SK-N-SH (cell line): Measurements from ENCODE around the gene MOK. TPM values are rescaled to one million over a fixed set of nuclear protein-coding genes. Genes with fewer than 3 reads are reported as not detected.

Source experiments
- CTCF ChIA-PET: fragments of 300-600, 350-600 bp; formaldehyde crosslinking; extraction: SDS; loops from one replicate; lab custom pipeline; 2021; lab: Yijun Ruan, JAX
- POLR2A ChIA-PET: fragments of 350-600 bp; sonication (Branson Sonifier 250); formaldehyde crosslinking; extraction: SDS; loops from one replicate; lab custom pipeline; 2020; ENCODE audit warnings: antibody characterized with exemption, inconsistent platforms; lab: Yijun Ruan, JAX
- DNase-seq: peaks from one replicate; pipeline ENCODE4 v3.0.0; 2012
- H2AFZ ChIP-seq: fragments of 200-600 bp; sonication (generic); 2 replicates; pipeline ENCODE4 v1.8.1; 2016; ENCODE audit warnings: antibody characterized with exemption, mild to moderate bottlenecking, low read depth
- H3F3A ChIP-seq: fragments of 200-600 bp; sonication (generic); replicated peaks from 2 replicates; pipeline ENCODE3; 2016; ENCODE audit warnings: antibody characterized with exemption, mild to moderate bottlenecking; ENCODE audit not compliant: insufficient read depth
- H3K27ac ChIP-seq, 2 experiments: fragments of 200-500 bp in 1 of 2; fragments of 200-600 bp in 1 of 2; sonication (Bioruptor generic) in 1 of 2; sonication (generic), shearing (Covaris generic) in 1 of 2; 2 replicates each; pipeline versions ENCODE4 v1.5.1 to v1.6.1; 2014 to 2016; ENCODE audit warnings: low read depth in 2 of 2, inconsistent platforms in 1 of 2, low read length in 1 of 2, mild to moderate bottlenecking in 1 of 2, mixed read lengths in 1 of 2
- H3K27me3 ChIP-seq: fragments of 200-600 bp; sonication (generic), shearing (Covaris generic); 2 replicates; pipeline ENCODE4 v1.6.1; 2016; ENCODE audit warnings: mixed run types; ENCODE audit not compliant: insufficient read depth
- H3K36me3 ChIP-seq, 2 experiments: fragments of 200-500 bp in 1 of 2; fragments of 200-600 bp in 1 of 2; sonication (Bioruptor generic) in 1 of 2; sonication (generic) in 1 of 2; replicated peaks in 1 of 2; 2 replicates each; pipeline versions ENCODE3 to v1.5.1; 2014 to 2016; ENCODE audit warnings: low read length in 1 of 2, mild to moderate bottlenecking in 1 of 2; ENCODE audit not compliant: insufficient read depth in 2 of 2, control insufficient read depth in 1 of 2
- H3K4me1 ChIP-seq, 2 experiments: fragments of 200-500 bp in 1 of 2; fragments of 200-600 bp in 1 of 2; sonication (Bioruptor generic) in 1 of 2; sonication (generic), shearing (Covaris generic) in 1 of 2; 2 replicates each; pipeline versions ENCODE4 v1.5.1 to v1.6.1; 2014 to 2016; ENCODE audit warnings: low read depth in 1 of 2, low read length in 1 of 2, mixed run types in 1 of 2; ENCODE audit not compliant: insufficient read depth in 2 of 2, control insufficient read depth in 1 of 2
- H3K4me2 ChIP-seq: fragments of 200-600 bp; sonication (generic), shearing (Covaris generic); 2 replicates; pipeline ENCODE4 v1.6.1; 2017; ENCODE audit warnings: mixed run types
- H3K4me3 ChIP-seq, 2 experiments: fragments of 200-500 bp in 1 of 2; fragments of 200-600 bp in 1 of 2; sonication (Bioruptor generic) in 1 of 2; sonication (generic), shearing (Covaris generic) in 1 of 2; 2 replicates each; pipeline versions ENCODE4 v1.5.1 to v1.8.1; 2014 to 2016; ENCODE audit warnings: low read depth in 2 of 2, inconsistent platforms in 1 of 2, low read length in 1 of 2, mild to moderate bottlenecking in 1 of 2, mixed read lengths in 1 of 2, moderate library complexity in 1 of 2
- H3K79me2 ChIP-seq: fragments of 200-600 bp; sonication (generic); 2 replicates; pipeline ENCODE4 v1.8.1; 2017; ENCODE audit warnings: mild to moderate bottlenecking; ENCODE audit not compliant: insufficient read depth
- H3K9ac ChIP-seq: fragments of 200-600 bp; sonication (generic); 2 replicates; pipeline ENCODE4 v1.6.1; 2017; ENCODE audit warnings: mixed run types
- H3K9me2 ChIP-seq: fragments of 200-600 bp; sonication (generic); 2 replicates; pipeline ENCODE4 v1.6.1; 2017; ENCODE audit warnings: mixed run types
- H3K9me3 ChIP-seq: fragments of 200-600 bp; sonication (generic); 2 replicates; pipeline ENCODE4 v1.6.1; 2017; ENCODE audit warnings: mixed run types, mild to moderate bottlenecking, moderate library complexity
- H4K20me1 ChIP-seq: fragments of 200-600 bp; sonication (generic); 2 replicates; pipeline ENCODE4 v1.6.1; 2017; ENCODE audit warnings: mild to moderate bottlenecking, mixed run types; ENCODE audit not compliant: insufficient read depth
- ELF1 ChIP-seq: IDR thresholded peaks from 2 replicates; pipeline ENCODE4 v1.4.0; 2012
- EP300 ChIP-seq, 2 experiments: IDR thresholded peaks; 2 replicates each; pipeline versions ENCODE4 v1.4.0 to v1.6.1; 2012; ENCODE audit warnings: borderline replicate concordance in 1 of 2, low read depth in 1 of 2, low read length in 1 of 2
- EZH2phosphoT487 ChIP-seq: fragments of 200-600 bp; sonication (generic); IDR thresholded peaks from 2 replicates; pipeline ENCODE4 v1.6.1; 2017; ENCODE audit warnings: low read depth, mixed run types, mild to moderate bottlenecking, antibody characterized with exemption, moderate library complexity, borderline replicate concordance
- JUND ChIP-seq: IDR thresholded peaks from 2 replicates; pipeline ENCODE4 v1.4.0; 2012
- MAX ChIP-seq: IDR thresholded peaks from 2 replicates; pipeline ENCODE4 v1.4.0; 2012; ENCODE audit warnings: low read depth
- MEF2A ChIP-seq: IDR thresholded peaks from 2 replicates; pipeline ENCODE4 v1.4.0; 2012; ENCODE audit warnings: low read depth, borderline replicate concordance
- NRF1 ChIP-seq: IDR thresholded peaks from 2 replicates; pipeline ENCODE4 v1.6.1; 2012; ENCODE audit warnings: low read depth, mild to moderate bottlenecking, low read length
- POLR2AphosphoS5 ChIP-seq: IDR thresholded peaks from 2 replicates; pipeline ENCODE4 v1.6.1; 2012; ENCODE audit warnings: low read depth, low read length
- RCOR1 ChIP-seq: fragments of 150-350 bp; IDR thresholded peaks from 2 replicates; pipeline ENCODE4 v1.6.1; 2017; ENCODE audit warnings: antibody characterized with exemption, low read length
- RFX5 ChIP-seq: IDR thresholded peaks from 2 replicates; pipeline ENCODE4 v1.6.1; 2012; ENCODE audit warnings: mild to moderate bottlenecking, improper control_type of control experiment, low read length
- SMC3 ChIP-seq: IDR thresholded peaks from 2 replicates; pipeline ENCODE4 v1.6.1; 2012; ENCODE audit warnings: low read depth, low read length, improper control_type of control experiment
- TEAD4 ChIP-seq: IDR thresholded peaks from 2 replicates; pipeline ENCODE4 v1.4.0; 2012; ENCODE audit warnings: mild to moderate bottlenecking, borderline replicate concordance; ENCODE audit not compliant: insufficient read depth
- USF2 ChIP-seq: fragments of 150-350 bp; IDR thresholded peaks from 2 replicates; pipeline ENCODE4 v1.6.1; 2017; ENCODE audit warnings: antibody characterized with exemption, low read length, low read depth, borderline replicate concordance
- ZBTB33 ChIP-seq: IDR thresholded peaks from 2 replicates; pipeline ENCODE4 v1.4.0; 2012; ENCODE audit warnings: low read depth, borderline replicate concordance
- WGBS: methylation state at CpG from one replicate; pipeline ENCODE4 v1.1.6; 2017; ENCODE audit warnings: low lambda C conversion rate; 5-methylcytosine and 5-hydroxymethylcytosine counted together
- polyA plus RNA-seq, 3 experiments: library from polyadenylated mRNA; depleted of rRNA; stranded (reverse); fragments of >200 nt; gene quantifications; 2 replicates each; pipeline ENCODE4 v1.2.3, GENCODE V29; 2012

MOK gene
- polyA plus RNA-seq, 1 of the 3 experiments (the other 2 are of a cell fraction) = 13.3 TPM

- TF ChIP-seq TEAD4 = no peak
- TF ChIP-seq POLR2AphosphoS5 = no peak
- TF ChIP-seq EZH2phosphoT487 = no peak
- no peak for TF ChIP-seq SMC3
- no peak for TF ChIP-seq ELF1
- TF ChIP-seq, all 33 proteins: peak for 0
These were observed 15.9 kb upstream of the MOK start (continued) for GRCh38 chr14:102320671-102321455.

GRCh38 chr14:102320033-102320660, 15.2 kb upstream of the MOK start:
- H3K4me2 ChIP-seq = peak overlapping the region; percentile 89
- H3K9me3 ChIP-seq = no peaks in the 10 kb centered on the region
- 11% methylated on average over 9 of the region's 30 CpGs for WGBS
- peak overlapping the region; percentile 77 to 80 for H3K4me3 ChIP-seq
- TF ChIP-seq USF2 (no peak), MAX (no peak), EP300 (IDR thresholded peaks at IDR 0.05; ENCODE audit: borderline replicate concordance in 1 of 2, low read depth in 1 of 2, low read length in 1 of 2) (no peak), JUND (no peak), RFX5 (no peak), MEF2A (no peak), RCOR1 (no peak), ZBTB33 (no peak), NRF1 (no peak)
- POLR2A ChIA-PET = interaction anchor here (0.6 to 1.0 kb wide), 3 partner anchors 9 to 232 kb away, joined by 3 read pairs; no protein-coding TSS in a partner anchor
- H3K27me3 ChIP-seq = no peaks in the 10 kb centered on the region
- H3K36me3 ChIP-seq = peaks cover 0 to 5% of the 10 kb centered on the region in 2 experiments
- DNase-seq = no peak
- H3K79me2 ChIP-seq = peaks cover 18% of the 10 kb centered on the region
- peaks cover 5 to 28% of the 10 kb centered on the region in 2 experiments; a peak in 3 of 4 replicates for H3K4me1 ChIP-seq
- H3K9me2 ChIP-seq = no peaks in the 10 kb centered on the region
- H3F3A ChIP-seq = peaks cover 20% of the 10 kb centered on the region
- H3K9ac ChIP-seq = peak overlapping the region; percentile 89
- H2AFZ ChIP-seq = 0 out of 2 replicates have a peak overlapping the region, but pooled peaks have one; percentile 44
- CTCF ChIA-PET = interaction anchor here (1.2 to 1.6 kb wide), 2 partner anchors 10 to 37 kb away, joined by 3 to 5 read pairs; no protein-coding TSS in a partner anchor
- H4K20me1 ChIP-seq = no peaks in the 10 kb centered on the region
- H3K27ac ChIP-seq = peak overlapping the region; percentile 57 to 86
